ENCODE results near the gene QDPR.
A peak's percentile ranks its signal among the peaks of the same experiment; 100 is the strongest.

QDPR gene

DNA sequence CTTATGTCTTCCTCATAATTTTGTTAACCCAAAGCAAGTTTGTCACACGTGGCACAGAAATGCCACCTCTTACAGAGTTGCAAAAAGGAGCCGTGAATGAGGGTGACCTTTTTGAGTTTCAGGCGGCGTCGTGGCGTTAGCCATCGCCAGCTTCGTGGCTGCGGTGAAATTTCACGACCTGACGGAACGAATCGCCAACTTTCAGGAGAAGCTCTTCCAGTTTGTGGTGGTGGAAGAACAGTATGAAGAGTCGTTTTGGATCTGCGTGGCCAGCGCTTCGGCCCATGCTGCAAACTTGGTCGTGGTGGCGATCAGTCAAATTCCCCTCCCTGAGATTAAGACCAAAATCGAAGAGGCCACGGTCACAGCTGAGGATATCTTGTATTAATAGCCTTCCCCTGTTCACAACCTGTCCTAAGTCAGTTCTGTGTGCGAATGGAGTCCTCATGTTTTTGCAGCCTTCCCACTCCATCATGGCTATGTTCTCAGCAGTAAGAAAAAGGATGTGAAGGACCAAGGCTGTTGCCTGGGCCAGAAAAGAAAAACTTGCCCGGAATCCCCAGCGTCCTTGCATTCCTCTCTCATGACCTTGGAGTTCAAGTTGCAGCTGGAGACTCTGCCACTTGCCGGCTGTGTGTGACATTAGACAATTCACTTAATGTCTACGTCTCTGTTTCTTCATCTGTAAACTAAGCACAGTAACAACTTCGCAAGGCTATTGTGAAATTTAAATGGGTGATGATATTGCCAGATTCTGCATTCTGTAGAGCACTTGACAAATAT is 15.0 kb upstream of the QDPR start:
- peak in 1 of 3 donors; percentile 7 for DNase-seq

DNA sequence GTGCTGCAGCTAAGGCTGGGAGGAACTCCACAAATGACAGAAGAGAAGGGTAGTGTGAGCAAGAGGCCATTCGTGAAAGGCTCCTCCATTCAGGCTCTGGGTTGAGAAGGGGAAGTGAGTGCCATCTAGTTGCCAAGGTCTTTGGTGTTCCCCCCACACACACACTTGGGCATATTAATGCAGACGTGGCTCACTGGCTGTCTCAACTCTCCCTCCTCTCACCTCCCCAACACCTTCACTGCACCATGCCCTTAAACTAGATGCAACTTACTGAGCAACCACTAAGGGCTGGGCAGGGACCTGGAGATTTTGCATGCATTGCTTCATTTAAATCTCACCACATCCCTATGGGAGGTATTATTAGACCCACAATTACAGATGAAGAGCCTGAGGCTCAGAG is 11.8 kb upstream of the QDPR start:
- no peak for DNase-seq

DNA sequence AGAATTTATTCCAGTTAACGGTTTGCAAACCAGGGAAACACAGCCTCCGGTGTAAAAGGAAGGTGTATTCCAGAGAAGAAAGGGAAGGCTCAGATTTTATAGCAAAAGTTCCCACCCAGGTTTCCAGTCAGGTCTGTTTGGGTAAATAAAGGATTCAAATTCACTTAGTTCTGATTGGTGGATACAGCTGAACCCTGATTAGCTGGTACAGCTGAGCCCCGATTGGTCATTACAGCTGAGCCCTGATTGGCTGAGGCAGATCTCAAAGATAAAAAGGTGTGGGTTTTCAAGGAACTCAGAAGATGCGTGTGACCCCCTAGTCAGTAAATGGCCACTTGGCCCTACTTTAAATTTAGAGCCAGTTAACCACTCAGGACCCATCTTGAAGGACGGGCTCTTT is 9.7 kb upstream of the QDPR start:
- no peak for DNase-seq

DNA sequence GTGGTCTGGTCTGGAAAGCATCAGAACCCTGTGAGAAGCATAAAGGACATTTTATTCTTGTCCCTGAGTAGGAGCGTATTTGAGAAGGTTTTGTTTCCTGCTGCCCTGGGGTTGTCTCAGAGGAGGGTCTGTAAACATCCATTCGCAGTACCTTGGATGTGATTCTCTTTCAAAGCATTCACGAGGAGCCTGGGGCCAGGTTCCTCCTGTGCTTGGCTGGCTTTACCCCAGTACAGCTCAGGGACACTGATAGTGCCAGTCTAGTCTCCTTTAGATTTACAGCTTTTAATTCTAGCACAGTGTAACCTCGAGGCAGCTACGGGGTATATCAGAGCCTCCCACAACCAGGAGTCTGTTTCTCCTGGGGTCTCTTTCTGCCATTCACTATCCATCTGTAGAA is 5.8 kb upstream of the QDPR start:
- no peak for DNase-seq

DNA sequence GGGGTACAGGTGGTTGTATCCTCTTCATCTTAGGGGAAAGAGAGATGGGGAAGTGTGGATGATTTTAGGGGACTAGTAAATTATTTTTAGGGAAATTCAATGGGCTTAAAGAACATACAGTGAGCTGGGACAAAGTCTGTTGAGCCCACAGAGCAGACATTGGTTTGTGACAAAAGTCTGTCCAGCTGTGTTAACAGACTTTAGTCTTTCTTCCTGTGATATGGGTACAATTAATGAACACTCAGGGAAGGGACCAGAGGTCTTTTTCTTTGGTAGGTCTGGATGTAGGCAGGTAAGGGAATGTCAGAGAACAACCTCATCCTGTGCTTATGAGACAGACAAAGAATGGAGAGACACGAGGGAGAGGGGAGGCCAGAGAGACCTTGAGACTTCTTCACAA is 5.1 kb upstream of the QDPR start:
- no peak for DNase-seq

DNA sequence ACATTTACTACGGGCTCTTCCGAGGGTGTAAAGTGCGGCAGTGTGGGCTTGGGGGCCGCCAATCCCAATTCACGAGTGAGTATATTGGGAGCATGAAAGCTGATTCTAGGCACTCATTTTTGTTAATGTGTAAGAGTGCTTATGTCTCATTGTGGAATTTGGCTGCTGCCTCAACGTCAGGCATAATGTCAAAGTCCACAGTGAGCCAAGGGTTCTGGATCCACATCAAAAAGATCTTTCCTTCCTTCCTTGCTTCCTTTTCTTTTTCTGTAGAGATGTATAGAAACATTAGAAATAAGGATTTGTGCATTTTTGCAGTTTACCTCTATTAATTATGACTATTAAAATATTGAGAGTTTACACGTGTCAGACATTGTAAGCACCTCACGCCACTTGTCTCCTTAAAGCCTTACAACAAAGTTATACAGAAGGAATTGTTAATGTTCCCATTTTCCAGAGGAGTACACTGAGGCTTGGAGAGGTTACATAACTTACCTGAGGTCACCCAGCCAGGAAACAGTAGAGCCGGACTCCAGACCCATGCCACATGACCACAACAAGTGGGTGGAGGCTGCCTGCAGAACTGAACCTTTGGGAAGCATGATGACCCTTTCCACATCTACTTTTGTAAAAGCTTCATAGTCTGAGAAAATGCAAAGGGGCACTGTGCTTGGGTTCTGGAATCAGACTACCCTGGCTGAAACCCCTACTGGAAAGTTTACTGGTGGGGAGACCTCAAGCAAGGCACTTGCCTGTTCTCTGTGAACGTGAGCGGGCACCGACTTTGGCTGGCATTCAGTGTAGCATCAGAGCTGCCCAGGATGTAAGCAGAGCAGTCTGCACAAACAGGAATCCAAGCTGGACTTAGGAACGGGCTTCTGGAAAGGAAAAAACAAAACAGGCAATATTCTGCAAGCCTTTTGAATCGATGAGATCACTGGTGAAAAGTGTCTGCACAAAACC is 3.8 kb upstream of the QDPR start:
- DNase-seq = no peak

DNA sequence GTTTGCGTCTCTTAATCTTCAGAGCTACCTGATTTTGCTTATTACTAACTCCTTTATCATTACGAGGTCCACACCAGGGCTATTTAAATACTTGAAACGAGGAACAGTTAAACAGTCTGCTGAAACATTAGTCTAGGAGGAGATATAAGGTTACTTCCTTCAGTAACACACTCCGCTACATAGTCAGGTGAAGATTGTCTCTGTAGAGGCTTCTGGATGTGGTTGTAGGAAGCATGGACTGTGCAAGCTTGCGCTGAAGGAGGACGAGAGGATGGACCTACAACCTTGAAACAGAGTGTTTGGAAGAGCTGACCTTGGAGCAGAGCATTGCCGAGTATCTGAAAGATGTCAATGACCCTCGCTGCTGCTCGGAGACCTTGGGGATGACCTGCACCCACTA is 3.0 kb upstream of the QDPR start, which contains the start of gene CLRN2:
Gene CLRN2, plus strand, starts transcription at position 301 of the 400 bp plus-strand sequence. CDS start 102 bp downstream, outside the sequence.
- DNase-seq = no peak

DNA sequence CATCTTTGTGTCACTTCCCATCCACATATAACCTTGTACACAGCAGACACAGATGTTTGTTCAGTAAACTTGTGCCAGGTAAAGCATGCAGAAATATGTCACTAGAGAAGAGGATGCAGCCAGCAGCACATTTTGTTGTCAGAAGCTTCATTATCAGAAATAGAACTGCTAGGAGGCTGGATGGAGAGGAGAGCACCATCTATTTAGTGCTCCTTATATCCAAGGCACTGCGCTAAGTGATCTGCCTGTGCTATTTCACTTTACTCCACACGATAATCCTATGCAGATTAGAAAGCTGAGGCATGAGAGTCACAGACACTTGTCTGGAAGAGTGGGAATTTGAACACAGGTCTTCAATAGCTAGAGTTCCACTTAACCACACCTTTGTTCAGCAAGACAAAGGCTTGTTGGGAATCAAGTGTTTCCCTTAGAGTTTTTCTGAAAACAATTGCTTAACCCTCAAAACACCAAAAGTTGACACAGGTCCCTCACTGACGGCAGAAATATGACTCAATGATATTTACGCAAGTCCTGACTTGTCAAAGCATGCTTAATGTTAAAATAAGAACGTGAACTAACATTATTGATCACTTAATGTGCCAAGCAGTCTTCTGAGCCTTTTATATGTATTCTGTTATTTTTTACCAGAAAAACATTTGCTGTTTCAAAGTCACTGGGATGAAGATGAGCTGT is 1.2 kb upstream of the QDPR start:
- DNase-seq = peak in 2 of 3 donors; percentile 20 to 22

DNA sequence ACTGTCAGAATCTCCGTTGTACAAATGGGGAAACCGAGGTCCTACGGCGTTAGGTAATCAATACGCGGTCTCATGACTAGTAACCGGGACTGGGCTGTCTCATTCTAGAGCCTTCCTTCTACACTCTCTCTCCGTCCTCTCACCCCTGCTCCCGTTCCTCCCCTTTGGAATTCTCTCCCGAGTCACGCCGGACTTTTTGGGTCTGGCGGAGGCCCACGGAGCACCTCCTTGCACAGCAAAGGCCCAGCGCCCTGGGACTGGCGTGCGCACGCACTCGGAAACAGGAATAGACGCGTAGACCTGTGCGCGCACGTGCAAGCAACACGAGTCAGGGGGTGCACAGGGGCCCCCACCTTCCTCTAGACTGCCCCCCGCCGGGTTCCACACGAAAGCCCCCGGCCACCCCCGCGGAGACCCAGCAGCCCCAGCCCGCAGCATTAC is 361 bp downstream of the QDPR start:
- DNase-seq = peak; percentile 52 to 62 (median 56)

DNA sequence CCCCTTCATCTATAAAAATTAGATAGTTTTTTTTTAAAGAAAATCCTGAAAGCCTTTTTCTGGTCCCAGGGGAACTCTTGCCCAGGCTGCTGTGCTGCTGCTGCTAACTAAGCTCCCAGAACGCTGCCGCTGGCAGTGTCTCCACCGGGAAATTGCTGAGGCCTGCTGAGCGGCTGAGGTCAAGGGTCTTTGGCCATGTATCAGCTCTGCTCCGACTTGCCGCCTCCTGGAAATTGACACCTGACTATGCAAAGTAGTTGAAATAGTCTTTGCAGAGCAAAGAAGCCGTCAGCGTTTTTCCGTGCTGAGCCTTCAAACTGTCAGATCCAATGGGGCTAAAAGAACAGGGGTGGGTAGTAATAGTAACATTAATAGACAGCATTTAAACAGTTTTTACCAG is 839 bp downstream of the QDPR start:
- DNase-seq = no peak

DNA sequence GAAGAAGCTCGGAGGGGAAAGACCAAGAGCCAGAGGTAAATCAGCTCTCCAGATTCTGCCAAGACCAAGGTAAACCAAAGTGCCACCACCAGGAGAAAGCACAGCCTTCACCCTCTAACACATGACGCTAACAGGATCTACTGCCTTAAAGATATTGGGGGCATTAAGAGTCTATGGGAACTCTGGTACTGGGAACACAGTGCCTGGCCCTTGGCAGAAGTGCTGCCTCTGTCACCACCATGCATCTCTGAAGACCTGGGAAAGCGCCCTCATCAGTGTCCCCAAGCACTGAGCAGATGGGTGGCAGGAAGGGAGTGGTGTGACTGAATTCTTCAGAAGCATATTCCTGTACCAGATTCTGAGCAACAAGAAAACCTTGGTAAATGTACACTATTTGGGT is 1.3 kb downstream of the QDPR start:
- DNase-seq = no peak

DNA sequence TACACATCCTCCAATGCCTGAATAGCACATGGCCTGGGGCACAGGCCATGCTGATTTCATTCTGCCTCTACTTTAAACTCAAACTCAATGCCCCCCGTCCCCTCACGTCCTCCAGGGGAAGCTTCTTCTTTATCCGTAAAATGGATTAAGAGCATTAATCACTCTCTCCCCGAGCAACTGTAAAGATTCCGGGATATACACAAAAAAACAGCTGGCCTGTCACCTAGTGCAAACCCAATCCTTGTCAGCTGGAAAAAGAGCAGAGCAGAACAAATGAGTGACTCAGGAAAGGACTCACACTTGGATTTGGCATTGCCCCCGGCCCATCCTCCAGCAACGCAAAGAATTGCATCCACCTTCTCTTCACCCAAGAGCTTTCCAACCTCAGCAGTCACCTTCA is 7.8 kb downstream of the QDPR start:
- no peak for DNase-seq

DNA sequence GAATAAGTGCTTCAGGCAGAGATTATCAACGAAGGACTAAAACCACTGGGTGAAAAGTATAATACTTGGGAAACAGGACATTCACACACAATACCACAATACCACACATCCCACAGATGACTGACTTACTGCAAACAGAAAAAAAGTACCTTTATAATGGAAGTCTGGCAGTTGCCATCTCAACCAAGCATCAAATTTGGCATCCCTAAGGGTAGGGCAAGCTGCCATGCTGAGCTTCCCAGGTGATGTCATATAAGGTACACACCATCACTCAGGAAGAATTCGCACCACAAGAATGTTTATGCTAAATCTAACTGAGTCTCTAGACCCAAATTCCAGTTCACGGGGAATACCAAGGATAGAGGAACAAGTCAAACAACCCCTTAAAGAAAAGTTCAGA is 9.1 kb downstream of the QDPR start:
- no peak for DNase-seq

DNA sequence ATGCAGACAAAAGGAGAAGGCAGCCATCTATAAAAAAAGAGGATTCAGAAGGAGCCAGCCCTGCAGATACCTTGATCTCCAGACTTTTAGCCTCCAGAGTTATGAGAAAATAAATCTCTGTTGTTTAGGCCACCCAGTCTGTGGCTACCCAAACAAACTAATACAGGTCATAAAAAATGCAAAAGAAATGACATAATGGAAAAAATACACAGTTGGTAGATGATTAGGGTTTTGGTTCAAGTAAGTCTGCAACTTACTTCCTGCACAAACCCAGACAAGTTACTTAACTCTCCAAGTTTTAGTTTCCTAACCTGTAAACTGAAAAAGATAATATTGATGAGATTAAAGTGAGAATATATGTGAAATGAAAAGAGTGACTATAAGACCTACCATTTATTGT is 11.3 kb downstream of the QDPR start:
- no peak for DNase-seq

DNA sequence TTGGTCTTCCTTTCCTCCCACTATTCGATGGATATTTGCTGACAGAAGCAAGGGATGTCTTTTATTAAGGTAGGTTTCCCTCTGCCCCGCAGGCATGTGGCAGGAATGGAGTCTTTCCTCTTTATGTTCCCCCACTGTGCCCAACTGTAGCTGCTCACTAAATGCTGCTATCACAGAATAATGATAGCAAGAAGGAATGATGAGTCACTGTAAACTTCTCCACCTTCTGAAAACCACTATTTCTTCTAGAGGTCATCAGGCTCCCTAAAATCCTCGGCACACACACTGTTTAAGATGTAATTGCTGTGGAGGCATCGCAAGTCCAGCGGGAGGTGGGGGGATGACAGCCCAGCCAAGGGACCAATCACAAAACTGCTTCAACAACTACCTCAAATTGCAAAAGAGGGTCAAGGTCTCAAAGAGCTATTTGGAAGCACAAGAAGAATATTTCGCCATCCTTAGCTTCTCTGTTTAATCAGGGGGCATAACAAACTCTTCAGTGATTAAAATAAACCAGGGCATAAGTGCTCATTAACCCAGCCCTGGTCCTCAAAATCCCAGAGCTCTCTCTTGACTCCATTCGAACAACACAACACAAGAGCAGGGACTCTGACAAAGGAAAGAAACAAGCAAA is 13.9 kb downstream of the QDPR start:
- DNase-seq = no peak

DNA sequence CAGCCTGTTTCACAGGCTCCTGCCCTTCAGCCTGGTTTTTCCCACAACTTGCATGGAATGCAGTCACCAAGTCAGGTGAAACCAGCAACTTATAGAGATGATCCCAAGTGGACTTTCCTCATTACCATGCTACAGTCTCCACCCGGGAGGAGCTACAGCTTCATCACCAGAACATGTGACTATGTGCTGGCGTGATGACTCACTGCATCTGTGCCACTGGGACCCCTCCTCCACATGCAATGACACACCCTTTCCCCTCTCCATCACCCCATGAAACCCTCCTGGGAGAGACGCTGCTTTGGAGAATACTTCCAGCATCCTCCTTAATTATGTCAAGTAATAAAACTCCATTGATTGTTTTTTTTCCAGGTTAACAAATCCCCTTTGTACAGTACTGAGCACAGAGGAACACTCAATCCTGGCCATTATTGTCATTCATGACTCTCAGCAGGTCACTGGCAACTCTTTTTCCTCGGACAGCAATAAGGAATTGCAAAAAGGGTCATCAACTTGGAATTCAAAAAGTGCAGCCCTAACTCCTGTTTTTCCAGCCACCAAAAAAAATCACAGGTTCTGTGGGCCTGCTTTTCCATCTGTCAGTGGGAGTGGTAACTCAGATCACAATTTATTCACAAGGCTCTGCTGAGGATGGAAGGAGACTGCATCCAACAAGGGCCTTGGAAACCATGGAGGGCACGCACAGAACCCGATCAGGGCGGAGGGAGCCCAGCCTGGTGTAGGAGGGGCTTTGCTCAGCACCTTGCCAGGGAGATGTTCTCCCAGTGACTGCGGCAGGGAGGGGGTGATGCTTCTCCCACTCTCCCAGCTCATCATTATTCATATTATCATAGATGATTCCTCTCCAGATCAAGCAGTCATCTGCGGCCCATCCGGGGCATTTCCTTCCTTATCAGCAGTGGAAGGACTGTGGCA is 17.4 kb downstream of the QDPR start:
- DNase-seq = peak; percentile 69 to 71 (median 70)

DNA sequence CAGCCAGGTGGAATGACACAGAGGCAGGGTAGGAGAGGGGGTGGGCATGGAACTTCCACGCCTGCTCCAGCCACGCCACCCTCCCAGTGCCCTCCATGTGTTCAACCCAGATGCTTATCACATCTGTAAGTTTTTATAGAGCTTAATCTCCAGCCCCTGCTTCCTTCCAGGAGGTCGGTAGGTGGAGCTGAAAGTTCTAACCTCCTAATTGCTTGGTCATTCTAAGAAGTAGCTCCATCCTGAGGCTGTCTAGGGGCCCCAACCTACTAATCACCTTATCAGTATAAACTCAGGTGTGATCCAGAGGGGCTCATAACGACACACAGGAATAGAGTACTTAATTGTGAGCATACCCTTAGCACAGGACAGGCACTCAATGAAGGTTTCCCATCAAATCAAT is 18.3 kb downstream of the QDPR start:
- no peak for DNase-seq

DNA sequence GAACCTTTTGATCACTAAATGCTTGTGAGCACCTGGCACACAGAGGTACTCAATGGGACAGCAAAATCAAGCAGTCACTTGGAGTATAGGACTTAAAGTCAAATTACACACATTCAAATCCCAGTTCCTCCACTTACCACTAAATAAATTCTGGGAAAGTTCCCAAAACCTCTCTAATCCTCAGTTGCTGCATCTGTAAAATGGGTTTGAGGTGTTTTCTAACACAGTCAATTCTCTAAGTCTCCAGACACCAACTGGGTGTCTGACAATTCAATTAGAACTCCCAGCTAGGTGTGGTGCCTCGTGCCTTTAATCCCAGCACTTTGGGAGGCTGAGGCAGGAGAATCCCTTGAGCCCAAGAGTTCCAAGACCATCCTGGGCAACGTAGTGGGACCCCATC is 19.0 kb downstream of the QDPR start:
- no peak for DNase-seq

DNA sequence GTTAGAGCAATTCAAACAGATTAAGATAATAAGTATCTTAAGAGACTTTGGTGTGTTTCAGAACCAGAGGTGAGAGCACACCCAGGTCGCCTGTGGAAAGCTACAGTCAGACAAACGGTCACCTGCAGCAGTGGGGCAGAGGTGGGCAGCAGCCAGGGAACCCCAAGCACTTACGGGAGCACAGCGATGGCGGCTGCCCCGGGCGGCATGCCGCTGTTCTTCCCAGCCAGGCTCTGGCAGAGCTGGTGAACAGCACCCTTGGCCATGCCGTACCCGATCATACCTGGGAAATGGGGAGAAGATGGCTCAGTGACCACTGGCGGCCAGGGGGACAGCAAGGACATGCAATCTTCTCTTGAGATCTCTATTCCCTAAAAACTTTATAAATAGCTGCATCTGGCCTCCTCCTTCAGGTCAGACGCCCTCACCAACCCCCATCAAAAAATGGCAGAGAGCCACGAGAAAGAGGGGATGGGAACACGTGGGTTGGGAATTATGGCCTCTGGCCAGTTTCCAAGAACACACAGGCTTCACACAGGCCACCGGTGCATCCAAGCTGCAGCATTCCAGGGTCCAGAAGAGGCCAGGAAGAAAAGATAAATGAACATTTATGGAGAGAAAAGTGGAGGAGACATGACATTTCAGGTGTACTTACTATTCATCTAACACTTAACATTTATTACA is 19.7 kb downstream of the QDPR start:
- DNase-seq = no peak

DNA sequence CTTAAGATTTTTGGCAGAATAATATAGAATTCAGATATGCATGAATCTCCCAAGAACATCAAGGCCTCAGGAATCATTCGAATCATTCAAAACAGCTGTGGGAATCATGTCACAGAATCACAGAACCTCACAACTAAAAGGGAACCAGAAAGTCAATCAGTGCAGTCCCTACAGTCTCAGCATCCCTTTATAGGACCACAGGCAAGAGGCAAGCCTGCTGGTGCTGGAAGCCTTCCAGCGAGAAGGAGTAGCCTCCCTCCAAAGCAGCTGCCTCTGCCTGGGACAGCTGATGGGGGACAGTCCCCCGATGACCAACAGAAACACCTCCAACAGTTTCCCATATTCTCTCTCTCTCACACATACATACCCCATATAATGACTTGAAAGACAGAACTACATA is 20.7 kb downstream of the QDPR start:
- DNase-seq = no peak

DNA sequence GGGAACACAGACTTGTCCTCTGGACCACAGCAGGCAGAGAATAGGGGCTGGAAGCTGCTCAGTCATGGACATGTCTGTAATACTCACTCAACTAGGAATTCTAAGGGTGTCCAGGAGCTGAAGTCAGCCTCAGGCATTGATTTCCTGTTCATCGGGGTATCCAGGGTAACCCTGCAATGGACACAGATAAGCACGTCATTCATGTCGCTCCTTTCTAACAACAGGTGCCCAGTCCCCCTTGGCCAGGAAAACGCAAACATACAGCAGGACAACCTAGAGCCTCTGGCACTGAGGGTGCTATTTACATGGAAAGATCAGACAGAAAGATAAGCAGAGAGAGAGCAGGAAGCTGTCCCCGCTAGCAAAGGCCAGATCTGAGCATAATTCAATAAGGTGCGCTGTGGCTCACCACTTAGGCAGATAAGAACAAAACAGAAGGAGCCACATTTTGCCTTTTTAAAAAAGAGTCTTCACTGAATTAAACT is 21.3 kb downstream of the QDPR start:
- DNase-seq = no peak

All from suppressor macrophage treated with lipopolysaccharide for 1 hour (primary cell).